ENCODE measurements around the gene CLEC2A.

DNA sequence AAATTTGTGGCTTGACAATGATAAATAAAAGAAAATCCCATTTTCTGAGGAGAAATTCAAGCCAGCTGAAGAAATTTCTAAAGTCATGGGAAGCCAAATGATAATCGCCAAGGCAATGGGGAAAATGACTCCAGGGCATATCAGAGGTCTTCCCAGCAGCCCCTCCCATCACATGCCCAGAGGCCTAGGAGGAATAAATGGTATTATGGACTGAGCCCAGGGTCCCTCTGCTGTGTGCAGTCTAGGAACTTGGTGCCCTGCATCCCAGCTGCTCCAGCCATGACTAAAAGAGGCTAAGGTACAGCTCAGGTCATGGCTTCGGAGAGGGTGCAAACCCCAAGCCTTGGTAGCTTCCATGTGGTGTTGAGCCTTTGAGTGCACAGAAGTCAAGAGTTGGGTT, 43.4 kb upstream of the CLEC2A start:
- TF ChIP-seq, protein P1, sequence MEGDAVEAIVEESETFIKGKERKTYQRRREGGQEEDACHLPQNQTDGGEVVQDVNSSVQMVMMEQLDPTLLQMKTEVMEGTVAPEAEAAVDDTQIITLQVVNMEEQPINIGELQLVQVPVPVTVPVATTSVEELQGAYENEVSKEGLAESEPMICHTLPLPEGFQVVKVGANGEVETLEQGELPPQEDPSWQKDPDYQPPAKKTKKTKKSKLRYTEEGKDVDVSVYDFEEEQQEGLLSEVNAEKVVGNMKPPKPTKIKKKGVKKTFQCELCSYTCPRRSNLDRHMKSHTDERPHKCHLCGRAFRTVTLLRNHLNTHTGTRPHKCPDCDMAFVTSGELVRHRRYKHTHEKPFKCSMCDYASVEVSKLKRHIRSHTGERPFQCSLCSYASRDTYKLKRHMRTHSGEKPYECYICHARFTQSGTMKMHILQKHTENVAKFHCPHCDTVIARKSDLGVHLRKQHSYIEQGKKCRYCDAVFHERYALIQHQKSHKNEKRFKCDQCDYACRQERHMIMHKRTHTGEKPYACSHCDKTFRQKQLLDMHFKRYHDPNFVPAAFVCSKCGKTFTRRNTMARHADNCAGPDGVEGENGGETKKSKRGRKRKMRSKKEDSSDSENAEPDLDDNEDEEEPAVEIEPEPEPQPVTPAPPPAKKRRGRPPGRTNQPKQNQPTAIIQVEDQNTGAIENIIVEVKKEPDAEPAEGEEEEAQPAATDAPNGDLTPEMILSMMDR (IDR thresholded peaks at IDR 0.05; ENCODE audit: low read length) = no peak
- no peak for TF ChIP-seq EZH2 (IDR thresholded peaks at IDR 0.05; ENCODE audit: borderline replicate concordance, low read length)
